ENCODE data around the gene FXYD1.

DNA sequence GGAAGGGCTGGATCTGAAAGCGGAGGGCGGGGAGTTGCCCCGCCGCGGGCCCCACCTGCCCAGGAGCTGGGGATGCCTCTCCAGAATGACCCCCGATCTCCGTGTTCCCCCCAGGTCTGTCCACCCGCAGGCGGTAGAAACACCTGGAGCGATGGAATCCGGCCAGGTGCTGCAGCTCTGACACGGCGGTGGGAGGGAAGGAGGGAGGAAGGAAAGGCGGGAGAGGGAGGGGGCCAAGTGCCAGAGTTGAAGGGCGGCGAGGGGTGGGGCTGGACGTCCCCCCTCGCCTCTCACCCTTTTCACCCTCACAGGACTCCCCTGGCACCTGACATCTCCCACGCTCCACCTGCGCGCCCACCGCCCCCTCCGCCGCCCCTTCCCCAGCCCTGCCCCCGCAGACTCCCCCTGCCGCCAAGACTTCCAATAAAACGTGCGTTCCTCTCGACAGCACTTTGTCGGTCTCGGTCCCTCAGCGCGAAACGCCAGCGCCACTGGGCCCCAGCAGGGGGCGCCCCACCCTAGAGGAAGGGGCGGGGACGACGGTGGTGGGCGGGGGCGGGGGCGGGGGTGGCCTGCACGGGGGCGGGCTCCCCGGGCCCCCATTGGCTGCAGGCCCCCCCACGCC lies 4.1 kb downstream of the FXYD1 start:
- TF ChIP-seq, protein P1, sequence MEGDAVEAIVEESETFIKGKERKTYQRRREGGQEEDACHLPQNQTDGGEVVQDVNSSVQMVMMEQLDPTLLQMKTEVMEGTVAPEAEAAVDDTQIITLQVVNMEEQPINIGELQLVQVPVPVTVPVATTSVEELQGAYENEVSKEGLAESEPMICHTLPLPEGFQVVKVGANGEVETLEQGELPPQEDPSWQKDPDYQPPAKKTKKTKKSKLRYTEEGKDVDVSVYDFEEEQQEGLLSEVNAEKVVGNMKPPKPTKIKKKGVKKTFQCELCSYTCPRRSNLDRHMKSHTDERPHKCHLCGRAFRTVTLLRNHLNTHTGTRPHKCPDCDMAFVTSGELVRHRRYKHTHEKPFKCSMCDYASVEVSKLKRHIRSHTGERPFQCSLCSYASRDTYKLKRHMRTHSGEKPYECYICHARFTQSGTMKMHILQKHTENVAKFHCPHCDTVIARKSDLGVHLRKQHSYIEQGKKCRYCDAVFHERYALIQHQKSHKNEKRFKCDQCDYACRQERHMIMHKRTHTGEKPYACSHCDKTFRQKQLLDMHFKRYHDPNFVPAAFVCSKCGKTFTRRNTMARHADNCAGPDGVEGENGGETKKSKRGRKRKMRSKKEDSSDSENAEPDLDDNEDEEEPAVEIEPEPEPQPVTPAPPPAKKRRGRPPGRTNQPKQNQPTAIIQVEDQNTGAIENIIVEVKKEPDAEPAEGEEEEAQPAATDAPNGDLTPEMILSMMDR (IDR thresholded peaks at IDR 0.05) = peak; percentile 81
- TF ChIP-seq ZFX (IDR thresholded peaks at IDR 0.05; ENCODE audit: borderline replicate concordance) = no peak

Data from 22Rv1 (cell line).